ENCODE data around the gene FAM174B. TPM values are rescaled to one million over a fixed set of nuclear protein-coding genes. Genes with fewer than 3 reads are reported as not detected.

FAM174B gene
- total RNA-seq, 2 donors from 2014 or later: 32.0 to 183 TPM

DNA sequence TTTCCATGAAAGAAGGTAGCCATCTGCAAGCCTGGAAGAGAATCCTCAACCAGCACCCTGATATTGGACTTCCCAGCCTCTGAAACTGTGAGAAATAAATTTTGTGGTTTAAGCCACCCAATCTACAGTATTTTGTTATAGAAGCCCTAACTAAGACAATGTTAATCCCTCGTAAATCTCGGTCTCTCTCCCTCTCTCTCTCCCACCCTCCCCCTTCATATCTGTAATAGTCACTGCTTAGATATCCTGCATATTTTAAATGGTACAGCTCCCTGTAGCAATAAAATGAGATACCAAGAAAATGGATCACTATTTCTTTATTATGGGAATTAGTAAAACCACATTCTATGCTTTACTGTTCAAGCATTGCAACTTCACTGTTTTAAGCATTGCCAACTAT lies 21.0 kb upstream of the FAM174B start:
- Histone ChIP-seq H3K36me3 (no peaks in the 10 kb centered on the region), H3K4me1 (replicated peaks) (no peaks in the 10 kb centered on the region), H3K9me3 (no peaks in the 10 kb centered on the region), H3K27me3 (replicated peaks; ENCODE audit: insufficient read depth) (no peaks in the 10 kb centered on the region), H3K4me3 (no peak overlapping the region), H3K27ac (no peak overlapping the region)
- intact Hi-C loops (cut with DNase I): no loop called here
- no peak for TF ChIP-seq POLR2AphosphoS5 (IDR thresholded peaks at IDR 0.05)
- TF ChIP-seq POLR2A (IDR thresholded peaks at IDR 0.05): no peak
- TF ChIP-seq, protein P1, sequence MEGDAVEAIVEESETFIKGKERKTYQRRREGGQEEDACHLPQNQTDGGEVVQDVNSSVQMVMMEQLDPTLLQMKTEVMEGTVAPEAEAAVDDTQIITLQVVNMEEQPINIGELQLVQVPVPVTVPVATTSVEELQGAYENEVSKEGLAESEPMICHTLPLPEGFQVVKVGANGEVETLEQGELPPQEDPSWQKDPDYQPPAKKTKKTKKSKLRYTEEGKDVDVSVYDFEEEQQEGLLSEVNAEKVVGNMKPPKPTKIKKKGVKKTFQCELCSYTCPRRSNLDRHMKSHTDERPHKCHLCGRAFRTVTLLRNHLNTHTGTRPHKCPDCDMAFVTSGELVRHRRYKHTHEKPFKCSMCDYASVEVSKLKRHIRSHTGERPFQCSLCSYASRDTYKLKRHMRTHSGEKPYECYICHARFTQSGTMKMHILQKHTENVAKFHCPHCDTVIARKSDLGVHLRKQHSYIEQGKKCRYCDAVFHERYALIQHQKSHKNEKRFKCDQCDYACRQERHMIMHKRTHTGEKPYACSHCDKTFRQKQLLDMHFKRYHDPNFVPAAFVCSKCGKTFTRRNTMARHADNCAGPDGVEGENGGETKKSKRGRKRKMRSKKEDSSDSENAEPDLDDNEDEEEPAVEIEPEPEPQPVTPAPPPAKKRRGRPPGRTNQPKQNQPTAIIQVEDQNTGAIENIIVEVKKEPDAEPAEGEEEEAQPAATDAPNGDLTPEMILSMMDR (IDR thresholded peaks at IDR 0.05): no peak
- WGBS: 95% methylated on average over 2 of the region's 2 CpGs
- no peak for DNase-seq (ENCODE audit: low spot score)

DNA sequence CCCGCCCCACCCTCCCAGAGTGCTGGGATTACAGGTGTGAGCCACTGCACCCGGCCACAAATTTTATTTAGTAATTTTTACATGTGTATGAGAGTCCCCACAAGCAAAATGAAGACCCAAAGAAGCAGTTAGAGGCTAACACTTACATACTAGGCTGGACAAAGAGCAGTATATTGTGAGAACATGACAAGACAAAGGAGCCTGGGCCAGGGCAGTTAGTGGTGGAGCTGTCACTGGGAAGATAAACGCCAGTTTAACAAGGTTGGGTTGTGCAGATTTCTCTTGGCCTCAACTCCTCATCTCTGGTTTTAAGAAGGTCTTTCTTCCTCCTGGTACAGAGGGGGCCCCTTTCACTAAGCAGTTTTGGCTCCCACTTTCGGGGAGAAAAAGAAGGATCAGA lies 19.9 kb upstream of the FAM174B start:
- no peak overlapping the region for H3K4me3 ChIP-seq
- no peak overlapping the region for H3K27ac ChIP-seq
- DNase-seq (ENCODE audit: low spot score): no peak
- WGBS: 94% methylated on average over 4 of the region's 4 CpGs
- no peaks in the 10 kb centered on the region for H3K36me3 ChIP-seq
- TF ChIP-seq POLR2A (IDR thresholded peaks at IDR 0.05) (no peak), POLR2AphosphoS5 (IDR thresholded peaks at IDR 0.05) (no peak)
- TF ChIP-seq, protein P1 (IDR thresholded peaks at IDR 0.05): no peak
- intact Hi-C loops (cut with DNase I): no loop called here
- no peaks in the 10 kb centered on the region for H3K4me1 ChIP-seq (replicated peaks)
- H3K27me3 ChIP-seq (replicated peaks; ENCODE audit: insufficient read depth): no peaks in the 10 kb centered on the region
- no peaks in the 10 kb centered on the region for H3K9me3 ChIP-seq

DNA sequence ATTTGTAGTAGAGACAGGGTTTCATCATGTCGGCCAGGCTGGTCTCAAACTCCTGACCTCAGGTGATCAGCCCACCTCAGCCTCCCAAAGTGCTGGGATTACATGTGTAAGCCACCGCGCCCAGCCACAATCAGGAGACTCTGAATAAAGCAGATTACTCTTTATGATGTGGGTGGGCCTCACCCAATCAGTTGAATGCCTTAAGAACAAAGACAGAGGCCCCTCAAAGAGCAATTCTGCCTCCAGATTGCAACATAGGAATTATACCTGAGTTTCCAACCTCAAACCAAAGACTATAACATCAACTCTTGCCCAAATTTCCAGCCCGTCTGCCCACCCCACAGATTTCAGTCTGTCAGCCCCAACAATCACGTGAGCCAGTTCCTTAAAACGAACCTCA lies 18.8 kb upstream of the FAM174B start:
- Histone ChIP-seq H3K9me3 (no peaks in the 10 kb centered on the region), H3K27me3 (replicated peaks; ENCODE audit: insufficient read depth) (no peaks in the 10 kb centered on the region), H3K36me3 (no peaks in the 10 kb centered on the region), H3K4me1 (replicated peaks) (no peaks in the 10 kb centered on the region), H3K4me3 (no peak overlapping the region), H3K27ac (no peak overlapping the region)
- 90% methylated on average over 6 of the region's 6 CpGs for WGBS
- TF ChIP-seq POLR2AphosphoS5 (IDR thresholded peaks at IDR 0.05) (no peak), POLR2A (IDR thresholded peaks at IDR 0.05) (no peak)
- TF ChIP-seq, protein P1 (IDR thresholded peaks at IDR 0.05): no peak
- DNase-seq (ENCODE audit: low spot score): no peak
- intact Hi-C loops (cut with DNase I): no loop called here

DNA sequence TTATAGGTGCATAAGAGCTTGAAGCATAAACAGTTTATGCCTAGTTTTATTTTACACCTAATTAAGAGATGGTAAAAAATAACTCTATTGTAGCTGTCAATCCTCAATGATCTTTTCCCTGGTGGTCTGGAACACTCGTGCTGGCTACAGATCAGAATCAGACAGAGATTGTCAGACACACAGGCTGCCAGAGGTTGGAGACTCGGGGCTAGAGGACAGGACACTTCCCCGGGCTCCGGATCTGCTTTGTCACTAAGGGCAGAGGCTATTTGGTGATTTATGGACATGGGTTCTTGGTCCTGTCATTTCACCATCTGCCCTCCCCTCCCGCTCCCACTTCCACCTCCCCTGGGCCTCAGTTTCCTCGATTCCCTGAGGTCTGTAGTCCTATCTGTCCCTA lies 16.5 kb upstream of the FAM174B start:
- H3K36me3 ChIP-seq: no peaks in the 10 kb centered on the region
- TF ChIP-seq POLR2AphosphoS5 (IDR thresholded peaks at IDR 0.05) (no peak), POLR2A (IDR thresholded peaks at IDR 0.05) (no peak)
- TF ChIP-seq, protein P1 (IDR thresholded peaks at IDR 0.05): no peak
- H3K9me3 ChIP-seq: no peaks in the 10 kb centered on the region
- H3K4me3 ChIP-seq: no peak overlapping the region
- H3K27ac ChIP-seq: no peak overlapping the region
- no peaks in the 10 kb centered on the region for H3K27me3 ChIP-seq (replicated peaks; ENCODE audit: insufficient read depth)
- 79% methylated on average over 6 of the region's 6 CpGs for WGBS
- DNase-seq (ENCODE audit: low spot score): no peak
- peaks cover 6% of the 10 kb centered on the region for H3K4me1 ChIP-seq (replicated peaks)
- intact Hi-C loops (cut with DNase I): no loop called here

DNA sequence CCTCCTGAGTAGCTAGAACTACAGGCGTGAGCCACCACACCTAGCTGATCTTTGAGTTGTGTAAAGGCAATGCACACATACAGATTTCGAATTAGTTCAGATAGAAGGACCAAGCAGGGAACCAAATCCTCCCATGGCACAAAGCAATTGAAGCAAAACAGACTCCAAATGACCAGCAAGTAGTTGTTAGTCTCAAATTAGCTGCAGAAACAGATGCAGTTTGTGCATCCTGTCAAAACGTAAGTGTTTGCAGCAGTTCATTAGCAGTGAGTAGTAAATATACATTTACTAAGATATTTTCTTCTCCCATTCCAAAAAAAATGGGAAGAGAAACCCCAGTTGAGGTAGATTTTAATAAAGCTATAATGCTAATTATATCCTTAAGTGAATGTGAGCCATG lies 15.8 kb upstream of the FAM174B start:
- Histone ChIP-seq H3K27me3 (replicated peaks; ENCODE audit: insufficient read depth) (no peaks in the 10 kb centered on the region), H3K27ac (no peak overlapping the region), H3K4me3 (no peak overlapping the region), H3K36me3 (no peaks in the 10 kb centered on the region), H3K4me1 (replicated peaks) (peaks cover 7% of the 10 kb centered on the region), H3K9me3 (no peaks in the 10 kb centered on the region)
- WGBS: 92% methylated on average over 3 of the region's 3 CpGs
- TF ChIP-seq POLR2AphosphoS5 (IDR thresholded peaks at IDR 0.05) (no peak), POLR2A (IDR thresholded peaks at IDR 0.05) (no peak)
- TF ChIP-seq, protein P1 (IDR thresholded peaks at IDR 0.05): no peak
- no peak for DNase-seq (ENCODE audit: low spot score)
- intact Hi-C loops (cut with DNase I): no loop called here

All from prostate gland (tissue), 2 donors.